H9 (cell line): Measurements from ENCODE around the gene ERC2. TPM values are rescaled to one million over a fixed set of nuclear protein-coding genes. Genes with fewer than 3 reads are reported as not detected.

Experiments
- DNase-seq: peaks from one replicate; pipeline ENCODE4 v3.0.0-alpha.2; 2017
- H2AFZ ChIP-seq: one replicate; pipeline ENCODE4 v1.6.1; 2013; ENCODE audit warnings: mild to moderate bottlenecking, low read length, control low read depth, moderate library complexity
- H2AK5ac ChIP-seq: 2 replicates; pipeline ENCODE4 v1.6.1; 2013; ENCODE audit warnings: low read length, control low read depth, mixed read lengths; ENCODE audit not compliant: insufficient read length
- H2BK120ac ChIP-seq: one replicate; pipeline ENCODE4 v1.6.1; 2013; ENCODE audit warnings: low read depth, mild to moderate bottlenecking, low read length, control low read depth, inconsistent platforms; ENCODE audit not compliant: poor library complexity, severe bottlenecking
- H2BK12ac ChIP-seq: 2 replicates; pipeline ENCODE4 v1.6.1; 2013; ENCODE audit warnings: low read length, control low read depth, mixed read lengths, low read depth; ENCODE audit not compliant: insufficient read length
- H2BK15ac ChIP-seq: 2 replicates; pipeline ENCODE4 v1.6.1; 2013; ENCODE audit warnings: low read depth, low read length, control low read depth
- H2BK20ac ChIP-seq: one replicate; pipeline ENCODE4 v1.6.1; 2013; ENCODE audit warnings: low read depth, mild to moderate bottlenecking, low read length, control low read depth, inconsistent platforms; ENCODE audit not compliant: poor library complexity, severe bottlenecking
- H2BK5ac ChIP-seq: 2 replicates; pipeline ENCODE4 v1.6.1; 2013; ENCODE audit warnings: low read length, control low read depth, mixed read lengths; ENCODE audit not compliant: insufficient read length
- H3K14ac ChIP-seq: 2 replicates; pipeline ENCODE4 v1.6.1; 2013; ENCODE audit warnings: low read length, control low read depth; ENCODE audit not compliant: insufficient read depth
- H3K18ac ChIP-seq: 2 replicates; pipeline ENCODE4 v1.6.1; 2013; ENCODE audit warnings: low read depth, mild to moderate bottlenecking, mixed read lengths, low read length, control low read depth; ENCODE audit not compliant: insufficient read length
- H3K23ac ChIP-seq: 2 replicates; pipeline ENCODE4 v1.6.1; 2013; ENCODE audit warnings: low read length, control low read depth, mixed read lengths, low read depth; ENCODE audit not compliant: insufficient read length
- H3K23me2 ChIP-seq: 2 replicates; pipeline ENCODE4 v1.6.1; 2013; ENCODE audit warnings: low read depth, mild to moderate bottlenecking, mixed read lengths, low read length, control low read depth; ENCODE audit not compliant: insufficient read length, poor library complexity, severe bottlenecking
- H3K27ac ChIP-seq: 2 replicates; pipeline ENCODE4 v1.5.1; 2013; ENCODE audit warnings: low read length, control low read depth, mixed read lengths, low read depth; ENCODE audit not compliant: insufficient read length
- H3K27me3 ChIP-seq: 2 replicates; pipeline ENCODE4 v1.6.1; 2013; ENCODE audit warnings: low read length, control low read depth, inconsistent platforms; ENCODE audit not compliant: insufficient read depth
- H3K4ac ChIP-seq: 2 replicates; pipeline ENCODE4 v1.6.1; 2013; ENCODE audit warnings: low read depth, mild to moderate bottlenecking, control low read depth, inconsistent platforms, low read length, moderate library complexity
- H3K4me1 ChIP-seq: 2 replicates; pipeline ENCODE4 v1.6.1; 2013; ENCODE audit warnings: low read length, control low read depth, inconsistent platforms; ENCODE audit not compliant: insufficient read depth
- H3K4me2 ChIP-seq: 2 replicates; pipeline ENCODE4 v1.6.1; 2013; ENCODE audit warnings: low read length, control low read depth, mixed read lengths; ENCODE audit not compliant: insufficient read length, insufficient read depth
- H3K56ac ChIP-seq: 2 replicates; pipeline ENCODE4 v1.6.1; 2013; ENCODE audit warnings: low read depth, mild to moderate bottlenecking, mixed read lengths, low read length, control low read depth; ENCODE audit not compliant: insufficient read length
- H3K79me1 ChIP-seq: 2 replicates; pipeline ENCODE4 v1.6.1; 2013; ENCODE audit warnings: low read depth, mild to moderate bottlenecking, moderate library complexity, low read length, control low read depth, inconsistent platforms; ENCODE audit not compliant: insufficient read depth, poor library complexity, severe bottlenecking
- H3K79me2 ChIP-seq: 2 replicates; pipeline ENCODE4 v1.6.1; 2013; ENCODE audit warnings: low read length, control low read depth, inconsistent platforms; ENCODE audit not compliant: insufficient read depth
- H3K9ac ChIP-seq: 2 replicates; pipeline ENCODE4 v1.6.1; 2013; ENCODE audit warnings: low read length, control low read depth, mixed read lengths; ENCODE audit not compliant: insufficient read length; ENCODE audit errors: extremely low read depth
- H3K9me3 ChIP-seq: one replicate; pipeline ENCODE4 v1.6.1; 2013; ENCODE audit warnings: low read depth, low read length, inconsistent platforms; ENCODE audit not compliant: control insufficient read depth
- H3T11ph ChIP-seq: one replicate; pipeline ENCODE4 v1.6.1; 2013; ENCODE audit warnings: mild to moderate bottlenecking, low read length, control low read depth, inconsistent platforms
- H4K20me1 ChIP-seq: one replicate; pipeline ENCODE4 v1.6.1; 2013; ENCODE audit not compliant: control insufficient read depth, insufficient read length, insufficient read depth
- H4K5ac ChIP-seq: 2 replicates; pipeline ENCODE4 v1.6.1; 2013; ENCODE audit warnings: low read depth, mild to moderate bottlenecking, mixed read lengths, low read length, control low read depth; ENCODE audit not compliant: insufficient read length
- H4K8ac ChIP-seq: replicated peaks from 2 replicates; pipeline ENCODE4 v1.6.1; 2013; ENCODE audit warnings: low read length, control low read depth, mixed read lengths, low read depth; ENCODE audit not compliant: insufficient read length
- H4K91ac ChIP-seq: 2 replicates; pipeline ENCODE4 v1.6.1; 2013; ENCODE audit warnings: low read depth, mild to moderate bottlenecking, moderate library complexity, mixed read lengths, low read length, control low read depth; ENCODE audit not compliant: insufficient read length
- H3K27ac Mint-ChIP-seq, 3 experiments: 2 replicates in 2 of 3; 3 replicates in 1 of 3; pipeline ENCODE4 v1.8.0; 2020 to 2021; ENCODE audit warnings: mixed read lengths in 3 of 3, mild to moderate bottlenecking in 1 of 3, moderate library complexity in 1 of 3
- H3K27me3 Mint-ChIP-seq: 2 replicates; pipeline ENCODE4 v1.8.0; 2021; ENCODE audit warnings: low read depth, mild to moderate bottlenecking, moderate library complexity, mixed read lengths
- H3K36me3 Mint-ChIP-seq, 3 experiments: 2 replicates in 2 of 3; 3 replicates in 1 of 3; pipeline ENCODE4 v1.8.0; 2020 to 2021; ENCODE audit warnings: low read depth in 3 of 3, mixed read lengths in 3 of 3; ENCODE audit not compliant: insufficient read depth in 1 of 3
- H3K4me1 Mint-ChIP-seq, 2 experiments: 2 replicates each; pipeline ENCODE4 v1.8.0; 2020; ENCODE audit warnings: mixed read lengths in 2 of 2
- H3K4me3 Mint-ChIP-seq, 2 experiments: 2 replicates in 1 of 2; 3 replicates in 1 of 2; pipeline ENCODE4 v1.8.0; 2020 to 2021; ENCODE audit warnings: mild to moderate bottlenecking in 2 of 2, mixed read lengths in 2 of 2, moderate library complexity in 1 of 2
- H3K9me3 Mint-ChIP-seq, 2 experiments: 2 replicates in 1 of 2; 3 replicates in 1 of 2; pipeline ENCODE4 v1.8.0; 2020; ENCODE audit warnings: mild to moderate bottlenecking in 2 of 2, mixed read lengths in 2 of 2, moderate library complexity in 1 of 2
- WGBS: extraction: QIAGEN DNeasy Blood & Tissue Kit; methylation state at CpG from one replicate; pipeline ENCODE4 v1.1.7; 2013; ENCODE audit warnings: missing lambda C conversion rate, low lambda C conversion rate, mixed read lengths; ENCODE audit not compliant: insufficient read length; ENCODE audit errors: extremely low coverage; 5-methylcytosine and 5-hydroxymethylcytosine counted together
- total RNA-seq: library from RNA; stranded (reverse); gene quantifications from 2 replicates; pipeline ENCODE4 v1.2.1, GENCODE V29; 2021
- TF ChIP-seq, protein P1 (sequence below): fragments of 200-600 bp; sonication (generic); conservative IDR thresholded peaks from 3 replicates; pipeline ENCODE4 v1.8.0; 2021; ENCODE audit warnings: antibody characterized with exemption, mild to moderate bottlenecking

The ERC2 gene
- total RNA-seq, 1 experiment from 2014 or later = 15.4 TPM

GRCh38 chr3:55523471-55523870 lies 944.8 kb downstream of the ERC2 start:
- Histone ChIP-seq H3K4me2 (no peak overlapping the region), H3K23me2 (no peaks in the 10 kb centered on the region), H3K79me2 (no peaks in the 10 kb centered on the region), H3K9me3 (no peaks in the 10 kb centered on the region), H2AK5ac (no peak overlapping the region), H2BK20ac (no peak overlapping the region), H4K8ac (no peak overlapping the region), H2BK120ac (no peak overlapping the region), H3K56ac (no peak overlapping the region), H3K4me1 (peaks cover 14% of the 10 kb centered on the region), H3K27ac (no peak overlapping the region), H3K14ac (no peak overlapping the region), H3K9ac (no peak overlapping the region), H2BK12ac (no peak overlapping the region), H2BK5ac (no peak overlapping the region), H2AFZ (no peak overlapping the region), H3T11ph (no peak overlapping the region), H4K91ac (no peak overlapping the region), H3K23ac (no peak overlapping the region), H3K27me3 (no peaks in the 10 kb centered on the region), H3K18ac (no peak overlapping the region), H3K79me1 (no peaks in the 10 kb centered on the region), H2BK15ac (no peak overlapping the region), H4K5ac (no peak overlapping the region), H4K20me1 (no peaks in the 10 kb centered on the region), H3K4ac (no peak overlapping the region)
- no peaks in the 10 kb centered on the region; a peak in 1 of 7 replicates for H3K36me3 Mint-ChIP-seq
- H3K4me1 Mint-ChIP-seq = peaks cover 33 to 41% of the 10 kb centered on the region in 2 experiments
- DNase-seq = no peak
- no peaks in the 10 kb centered on the region; the same call in 1 of the 2 replicates for H3K27me3 Mint-ChIP-seq
- no CpG with 5 or more reads among the region's 2 CpGs for WGBS
- no peak overlapping the region for H3K27ac Mint-ChIP-seq
- no peaks in the 10 kb centered on the region for H3K9me3 Mint-ChIP-seq
- TF ChIP-seq, protein P1, sequence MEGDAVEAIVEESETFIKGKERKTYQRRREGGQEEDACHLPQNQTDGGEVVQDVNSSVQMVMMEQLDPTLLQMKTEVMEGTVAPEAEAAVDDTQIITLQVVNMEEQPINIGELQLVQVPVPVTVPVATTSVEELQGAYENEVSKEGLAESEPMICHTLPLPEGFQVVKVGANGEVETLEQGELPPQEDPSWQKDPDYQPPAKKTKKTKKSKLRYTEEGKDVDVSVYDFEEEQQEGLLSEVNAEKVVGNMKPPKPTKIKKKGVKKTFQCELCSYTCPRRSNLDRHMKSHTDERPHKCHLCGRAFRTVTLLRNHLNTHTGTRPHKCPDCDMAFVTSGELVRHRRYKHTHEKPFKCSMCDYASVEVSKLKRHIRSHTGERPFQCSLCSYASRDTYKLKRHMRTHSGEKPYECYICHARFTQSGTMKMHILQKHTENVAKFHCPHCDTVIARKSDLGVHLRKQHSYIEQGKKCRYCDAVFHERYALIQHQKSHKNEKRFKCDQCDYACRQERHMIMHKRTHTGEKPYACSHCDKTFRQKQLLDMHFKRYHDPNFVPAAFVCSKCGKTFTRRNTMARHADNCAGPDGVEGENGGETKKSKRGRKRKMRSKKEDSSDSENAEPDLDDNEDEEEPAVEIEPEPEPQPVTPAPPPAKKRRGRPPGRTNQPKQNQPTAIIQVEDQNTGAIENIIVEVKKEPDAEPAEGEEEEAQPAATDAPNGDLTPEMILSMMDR = no peak
- no peak overlapping the region for H3K4me3 Mint-ChIP-seq
